ENCODE data around the gene GGCX. TPM values are rescaled to one million over a fixed set of nuclear protein-coding genes. Genes with fewer than 3 reads are reported as not detected.

GGCX gene
- total RNA-seq, 1 donor from 2014 or later = 23.1 TPM

DNA sequence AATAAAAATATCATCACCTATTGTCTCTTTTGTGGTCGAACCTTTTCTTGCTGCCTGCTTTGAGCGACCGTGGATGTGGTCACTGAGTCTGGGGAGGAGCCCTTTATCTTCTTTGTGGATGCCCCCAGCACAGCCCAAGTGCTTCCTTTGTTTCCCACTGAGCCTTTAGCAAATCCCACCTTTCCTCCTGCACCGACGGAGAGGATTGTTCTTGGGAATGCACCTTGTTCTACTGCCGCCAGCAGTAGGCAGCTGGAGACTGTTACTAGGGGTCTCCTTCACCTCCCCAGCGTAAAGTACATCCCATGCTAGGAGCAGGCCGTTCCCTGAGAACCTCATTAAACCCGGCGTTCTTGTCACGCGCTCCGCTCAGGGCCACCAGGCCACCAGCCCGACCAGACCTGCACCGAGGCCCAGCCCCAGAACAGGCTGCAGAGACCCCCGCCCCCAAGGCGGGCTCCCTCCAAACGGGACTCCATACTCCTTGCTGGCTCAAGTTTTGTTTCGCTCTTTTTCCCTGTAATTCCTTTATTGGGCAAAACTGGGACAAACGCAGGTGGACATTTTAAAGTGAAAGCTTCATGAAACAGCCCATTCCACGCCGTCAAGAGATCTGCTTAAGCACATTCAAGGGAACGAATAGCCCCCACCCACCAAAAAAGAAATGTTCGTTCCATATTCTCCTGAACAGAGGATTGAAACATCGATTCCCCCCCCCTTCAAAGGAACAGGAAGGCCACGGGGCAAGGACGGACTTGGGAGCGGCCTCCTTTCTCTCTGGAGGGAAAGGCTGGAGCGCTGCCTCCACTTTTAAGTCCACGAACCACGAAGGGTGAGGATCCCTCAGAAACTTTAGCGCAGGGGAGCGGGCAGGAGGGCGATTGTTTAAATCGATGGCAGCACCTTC is 23.4 kb downstream of the GGCX start:
- Mint-ChIP-seq H3K4me1 (peaks cover 29% of the 10 kb centered on the region), H3K27me3 (no peaks in the 10 kb centered on the region), H3K4me3 (peak overlapping the region; percentile 96), H3K9me3 (no peaks in the 10 kb centered on the region), H3K27ac (peak overlapping the region; percentile 98), H3K36me3 (ENCODE audit: low read depth) (peaks cover 38% of the 10 kb centered on the region)
- peak; percentile 77 for DNase-seq
- intact Hi-C loops (cut with micrococcal nuclease) = loop anchor here (5.0 kb wide), 1 partner anchor 74 kb away; the partner anchor contains the start of gene C2orf68

DNA sequence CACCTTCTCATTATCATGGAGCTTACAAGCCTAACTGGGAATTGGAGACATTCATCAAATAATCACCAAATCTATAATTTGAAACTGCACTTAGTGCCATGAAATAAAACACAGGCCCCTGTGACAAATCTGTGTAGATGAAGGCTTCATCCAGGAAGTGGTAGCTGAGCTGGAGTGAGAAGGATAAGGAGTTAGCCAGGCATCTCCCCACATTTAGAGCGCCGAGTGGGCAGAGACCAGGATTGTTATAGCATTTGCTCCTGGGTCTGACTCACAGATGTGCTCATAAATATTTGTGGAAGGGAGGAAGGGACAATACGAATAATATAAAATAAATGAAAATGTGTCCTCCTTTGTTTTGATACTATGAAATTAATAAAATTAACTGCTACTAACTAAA is 24.8 kb downstream of the GGCX start:
- no peak overlapping the region for H3K27ac Mint-ChIP-seq
- H3K27me3 Mint-ChIP-seq = no peaks in the 10 kb centered on the region
- no peak overlapping the region for H3K4me3 Mint-ChIP-seq
- H3K4me1 Mint-ChIP-seq = peaks cover 16% of the 10 kb centered on the region
- intact Hi-C loops (cut with micrococcal nuclease) = loop anchor here (5.0 kb wide), 1 partner anchor 76 kb away; the partner anchor contains the start of gene C2orf68
- peaks cover 24% of the 10 kb centered on the region for H3K36me3 Mint-ChIP-seq (ENCODE audit: low read depth)
- no peaks in the 10 kb centered on the region for H3K9me3 Mint-ChIP-seq
- no peak for DNase-seq

GRCh38 chr2:85534881-85535280 is 26.4 kb downstream of the GGCX start:
- no peak for DNase-seq
- intact Hi-C loops (cut with micrococcal nuclease) = loop anchor here (5.0 kb wide), 1 partner anchor 77 kb away; the partner anchor contains the start of gene C2orf68
- Mint-ChIP-seq H3K36me3 (ENCODE audit: low read depth) (peaks cover 8% of the 10 kb centered on the region), H3K9me3 (no peaks in the 10 kb centered on the region), H3K4me1 (peaks cover 10% of the 10 kb centered on the region), H3K27ac (no peak overlapping the region), H3K4me3 (no peak overlapping the region), H3K27me3 (peaks cover 3% of the 10 kb centered on the region)

- DNase-seq = no peak
- no peak overlapping the region for H3K4me3 Mint-ChIP-seq
- H3K4me1 Mint-ChIP-seq = peaks cover 10% of the 10 kb centered on the region
- H3K9me3 Mint-ChIP-seq = no peaks in the 10 kb centered on the region
- no peak overlapping the region for H3K27ac Mint-ChIP-seq
- intact Hi-C loops (cut with micrococcal nuclease) = no loop called here
- H3K36me3 Mint-ChIP-seq (ENCODE audit: low read depth) = peaks cover 3% of the 10 kb centered on the region
- H3K27me3 Mint-ChIP-seq = peaks cover 6% of the 10 kb centered on the region
Observed at GRCh38 chr2:85534099-85534498, 27.2 kb downstream of the GGCX start.

DNA sequence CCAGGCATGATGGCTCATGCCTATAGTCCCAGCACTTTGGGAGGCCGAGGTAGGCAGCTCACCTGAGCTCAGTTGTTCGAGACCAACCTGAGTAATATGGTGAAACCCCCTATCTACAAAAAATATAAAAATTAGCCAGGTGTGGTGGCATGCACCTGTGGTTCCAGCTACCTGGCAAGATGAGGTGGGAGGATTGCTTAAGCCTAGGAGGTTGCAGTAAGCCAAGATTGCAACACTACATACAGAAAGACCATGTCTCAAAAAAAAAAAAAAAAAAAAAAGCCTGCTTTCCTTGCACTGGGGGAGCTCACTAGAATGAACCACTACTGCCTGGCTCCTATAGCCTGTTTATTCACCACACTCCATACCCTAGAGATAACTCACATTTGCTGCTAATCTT is 29.7 kb downstream of the GGCX start:
- no peaks in the 10 kb centered on the region for H3K9me3 Mint-ChIP-seq
- peaks cover 21% of the 10 kb centered on the region for H3K27me3 Mint-ChIP-seq
- intact Hi-C loops (cut with micrococcal nuclease) = no loop called here
- H3K4me1 Mint-ChIP-seq = peaks cover 2% of the 10 kb centered on the region
- H3K36me3 Mint-ChIP-seq (ENCODE audit: low read depth) = peaks cover 1% of the 10 kb centered on the region
- no peak overlapping the region for H3K27ac Mint-ChIP-seq
- H3K4me3 Mint-ChIP-seq = no peak overlapping the region
- DNase-seq = no peak

DNA sequence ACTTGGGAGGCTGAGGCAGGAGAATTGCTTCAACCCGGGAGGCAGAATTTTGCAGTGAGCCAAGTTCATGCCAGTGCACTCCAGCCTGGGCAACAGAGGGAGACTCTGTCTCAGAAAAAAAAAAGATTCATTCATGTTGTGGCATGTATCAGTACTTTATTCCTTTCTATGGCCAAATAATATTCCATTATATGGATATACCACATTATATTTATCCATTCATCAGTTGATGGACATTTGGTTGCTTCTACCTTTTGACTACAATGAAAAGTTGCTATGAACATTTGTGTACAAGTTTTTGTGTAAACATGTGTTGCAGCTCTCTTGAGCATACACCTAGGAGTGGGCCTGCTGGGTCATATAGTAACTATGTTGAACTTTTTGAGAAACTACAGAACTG is 31.5 kb downstream of the GGCX start:
- H3K27ac Mint-ChIP-seq = no peak overlapping the region
- no peaks in the 10 kb centered on the region for H3K4me1 Mint-ChIP-seq
- H3K9me3 Mint-ChIP-seq = no peaks in the 10 kb centered on the region
- H3K36me3 Mint-ChIP-seq (ENCODE audit: low read depth) = no peaks in the 10 kb centered on the region
- intact Hi-C loops (cut with micrococcal nuclease) = no loop called here
- no peak for DNase-seq
- H3K4me3 Mint-ChIP-seq = no peak overlapping the region
- H3K27me3 Mint-ChIP-seq = peaks cover 24% of the 10 kb centered on the region

GRCh38 chr2:85528355-85528754 is 32.9 kb downstream of the GGCX start:
- Mint-ChIP-seq H3K4me1 (peaks cover 2% of the 10 kb centered on the region), H3K36me3 (ENCODE audit: low read depth) (no peaks in the 10 kb centered on the region), H3K27ac (no peak overlapping the region), H3K9me3 (no peaks in the 10 kb centered on the region), H3K27me3 (peaks cover 24% of the 10 kb centered on the region), H3K4me3 (no peak overlapping the region)
- no peak for DNase-seq
- intact Hi-C loops (cut with micrococcal nuclease) = no loop called here

DNA sequence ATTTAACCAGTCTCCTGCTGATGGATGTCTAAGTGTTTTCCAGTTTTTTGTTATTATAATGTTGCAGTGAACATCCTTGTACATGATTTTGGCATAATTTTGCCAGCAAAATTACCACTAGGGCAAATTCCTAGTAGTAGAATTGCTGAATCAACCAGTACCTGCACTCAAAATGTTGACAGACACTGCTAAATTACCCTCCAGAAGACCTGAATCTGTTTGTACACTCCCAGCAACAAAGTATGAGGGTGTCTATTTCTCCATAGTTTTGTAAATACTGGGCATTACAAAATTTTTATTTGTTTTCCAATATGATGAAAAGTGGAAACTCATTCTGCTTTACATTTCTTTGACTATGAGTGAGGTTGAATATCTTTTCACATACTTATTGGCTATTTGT is 33.5 kb downstream of the GGCX start:
- H3K4me1 Mint-ChIP-seq = peaks cover 2% of the 10 kb centered on the region
- H3K27ac Mint-ChIP-seq = no peak overlapping the region
- DNase-seq = no peak
- H3K4me3 Mint-ChIP-seq = no peak overlapping the region
- H3K36me3 Mint-ChIP-seq (ENCODE audit: low read depth) = no peaks in the 10 kb centered on the region
- no peaks in the 10 kb centered on the region for H3K9me3 Mint-ChIP-seq
- peaks cover 24% of the 10 kb centered on the region for H3K27me3 Mint-ChIP-seq
- intact Hi-C loops (cut with micrococcal nuclease) = no loop called here

GRCh38 chr2:85525567-85525966 is 35.7 kb downstream of the GGCX start:
- intact Hi-C loops (cut with micrococcal nuclease) = no loop called here
- no peaks in the 10 kb centered on the region for H3K36me3 Mint-ChIP-seq (ENCODE audit: low read depth)
- peaks cover 28% of the 10 kb centered on the region for H3K27me3 Mint-ChIP-seq
- H3K9me3 Mint-ChIP-seq = no peaks in the 10 kb centered on the region
- peaks cover 2% of the 10 kb centered on the region for H3K4me1 Mint-ChIP-seq
- no peak for DNase-seq
- no peak overlapping the region for H3K4me3 Mint-ChIP-seq
- no peak overlapping the region for H3K27ac Mint-ChIP-seq

DNA sequence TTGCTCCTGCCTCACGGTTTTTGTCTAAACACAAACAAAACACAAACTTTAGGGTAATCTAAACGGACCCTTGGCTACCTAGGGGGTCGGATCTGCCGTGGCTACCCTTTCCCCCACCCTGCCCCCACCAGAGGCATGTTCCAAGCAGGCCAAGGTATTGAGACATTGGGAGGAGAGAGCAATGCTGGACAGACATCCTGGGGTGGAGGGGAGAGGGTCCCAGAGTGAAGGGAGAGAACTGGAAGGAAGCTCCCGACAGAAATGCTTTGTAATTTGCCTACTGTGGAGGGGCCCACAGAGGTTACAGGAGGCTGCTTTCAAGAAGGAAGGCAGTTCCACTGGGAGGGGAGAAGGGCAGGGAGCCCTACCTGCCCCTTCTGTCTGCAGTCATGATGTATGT is 36.3 kb downstream of the GGCX start:
- Mint-ChIP-seq H3K36me3 (ENCODE audit: low read depth) (no peaks in the 10 kb centered on the region), H3K4me3 (no peak overlapping the region), H3K4me1 (peaks cover 2% of the 10 kb centered on the region), H3K27ac (no peak overlapping the region), H3K9me3 (no peaks in the 10 kb centered on the region), H3K27me3 (peaks cover 27% of the 10 kb centered on the region)
- no peak for DNase-seq
- intact Hi-C loops (cut with micrococcal nuclease) = no loop called here

DNA sequence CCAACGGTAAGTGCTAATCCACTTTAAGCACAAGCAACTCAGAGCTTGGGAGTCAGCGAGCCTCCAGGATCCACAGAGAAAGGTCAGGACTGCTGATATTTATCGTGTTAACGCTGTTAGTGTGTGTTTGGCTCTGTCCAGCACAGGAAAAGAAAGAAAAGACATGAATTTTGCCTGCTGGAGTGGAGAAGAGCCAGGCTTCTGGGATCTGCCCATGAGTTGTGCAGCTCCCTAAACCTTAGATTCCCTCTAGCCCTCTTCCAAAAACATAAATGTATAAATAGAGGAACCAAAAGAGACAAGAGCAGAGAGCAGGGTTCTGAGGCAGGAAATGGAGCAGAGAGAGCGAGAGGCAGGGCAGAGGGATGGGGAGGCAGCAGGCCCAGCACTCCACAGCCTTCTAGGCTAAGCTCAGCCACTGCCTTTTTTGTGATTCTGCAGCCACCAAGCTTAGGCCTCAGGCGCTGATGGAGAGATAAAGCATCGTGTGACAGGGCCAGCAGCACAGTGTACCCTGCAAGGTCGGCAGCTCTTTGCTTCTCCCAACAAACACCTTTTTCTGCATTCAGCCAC is 36.9 kb downstream of the GGCX start:
- no peak for DNase-seq
- Mint-ChIP-seq H3K27ac (no peak overlapping the region), H3K36me3 (ENCODE audit: low read depth) (no peaks in the 10 kb centered on the region), H3K4me3 (no peak overlapping the region), H3K27me3 (peaks cover 25% of the 10 kb centered on the region), H3K4me1 (peaks cover 2% of the 10 kb centered on the region), H3K9me3 (no peaks in the 10 kb centered on the region)
- intact Hi-C loops (cut with micrococcal nuclease) = no loop called here

DNA sequence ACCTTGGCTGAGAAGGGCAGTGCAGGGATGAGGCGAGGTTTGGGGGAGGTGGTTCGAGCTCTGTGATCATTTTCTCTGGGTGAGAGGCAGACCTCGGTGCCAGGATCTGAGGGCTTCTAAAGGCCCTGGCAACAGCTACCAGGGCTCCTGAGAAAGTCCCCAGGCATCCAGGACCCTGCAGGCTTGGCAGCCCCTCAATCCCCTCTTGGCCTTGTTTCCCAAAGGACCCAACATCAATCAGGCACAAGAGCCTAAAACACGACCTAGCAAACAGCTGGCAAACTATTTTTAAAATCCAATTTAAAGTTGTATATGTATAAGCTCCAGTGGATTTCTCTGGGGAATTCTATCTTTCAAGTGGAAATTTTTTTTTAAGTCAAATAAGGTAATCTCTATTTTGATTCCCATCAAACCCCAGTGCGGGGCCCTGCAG is 37.4 kb downstream of the GGCX start:
- no peaks in the 10 kb centered on the region for H3K36me3 Mint-ChIP-seq (ENCODE audit: low read depth)
- peaks cover 20% of the 10 kb centered on the region for H3K27me3 Mint-ChIP-seq
- H3K4me3 Mint-ChIP-seq = no peak overlapping the region
- DNase-seq = no peak
- no peak overlapping the region for H3K27ac Mint-ChIP-seq
- intact Hi-C loops (cut with micrococcal nuclease) = no loop called here
- H3K9me3 Mint-ChIP-seq = no peaks in the 10 kb centered on the region
- peaks cover 2% of the 10 kb centered on the region for H3K4me1 Mint-ChIP-seq

GRCh38 chr2:85523062-85523902 is 38.0 kb downstream of the GGCX start:
- intact Hi-C loops (cut with micrococcal nuclease) = no loop called here
- Mint-ChIP-seq H3K27me3 (peaks cover 20% of the 10 kb centered on the region), H3K4me3 (no peak overlapping the region), H3K4me1 (peaks cover 2% of the 10 kb centered on the region), H3K27ac (no peak overlapping the region), H3K9me3 (no peaks in the 10 kb centered on the region), H3K36me3 (ENCODE audit: low read depth) (no peaks in the 10 kb centered on the region)
- DNase-seq = no peak

Measured in activated CD4-positive, alpha-beta T cell treated with anti-CD3 and anti-CD28 coated beads, Interleukin-2, amount 10 ng/mL, durations not matched to agents 24 days and 14 days (primary cell).